GM21367 (cell line): ENCODE data around the gene IGFBP7.

Source experiments
- ATAC-seq: cut with Tn5 transposase; IDR thresholded peaks from one replicate; pipeline ENCODE4 v1.9.1; 2021; ENCODE audit not compliant: unreplicated experiment

Gene IGFBP7

GRCh38 chr4:57109847-57110639 is at the start of gene IGFBP7:
IGFBP7 (minus strand) TSS chr4:57110385; CDS start chr4:57110351, 34 bp downstream.
- no peak for ATAC-seq

- ATAC-seq, result no peak
These were observed 49.7 kb upstream of the IGFBP7 start for GRCh38 chr4:57159866-57160265.

- no peak for ATAC-seq
These were observed 48.6 kb upstream of the IGFBP7 start for GRCh38 chr4:57158762-57159161.

- no peak for ATAC-seq
These were observed 48.0 kb upstream of the IGFBP7 start for GRCh38 chr4:57158221-57158620.

GRCh38 chr4:57157596-57158137 is 47.5 kb upstream of the IGFBP7 start:
- ATAC-seq, result no peak

- ATAC-seq, result no peak
These were observed 46.2 kb upstream of the IGFBP7 start for GRCh38 chr4:57156242-57156990.

GRCh38 chr4:57154926-57155325 is 44.7 kb upstream of the IGFBP7 start:
- no peak for ATAC-seq

- no peak for ATAC-seq
These were observed 44.0 kb upstream of the IGFBP7 start for GRCh38 chr4:57154191-57154590.

- no peak for ATAC-seq
These were observed 43.0 kb upstream of the IGFBP7 start for GRCh38 chr4:57153207-57153606.

GRCh38 chr4:57151481-57151880 is 41.3 kb upstream of the IGFBP7 start:
- no peak for ATAC-seq

GRCh38 chr4:57149833-57150232 is 39.6 kb upstream of the IGFBP7 start:
- no peak for ATAC-seq

GRCh38 chr4:57148831-57149505 is 38.8 kb upstream of the IGFBP7 start:
- ATAC-seq, result no peak

- ATAC-seq, result no peak
These were observed 38.0 kb upstream of the IGFBP7 start for GRCh38 chr4:57148177-57148576.

GRCh38 chr4:57147335-57148060 is 37.3 kb upstream of the IGFBP7 start:
- no peak for ATAC-seq

- no peak for ATAC-seq
These were observed 36.3 kb upstream of the IGFBP7 start for GRCh38 chr4:57146444-57146843.

- ATAC-seq, result no peak
These were observed 34.3 kb upstream of the IGFBP7 start for GRCh38 chr4:57144466-57144865.

GRCh38 chr4:57139783-57140182 is 29.6 kb upstream of the IGFBP7 start:
- ATAC-seq, result no peak

- no peak for ATAC-seq
These were observed 27.1 kb upstream of the IGFBP7 start for GRCh38 chr4:57137261-57137660.

- no peak for ATAC-seq
These were observed 26.1 kb upstream of the IGFBP7 start for GRCh38 chr4:57136281-57136680.

GRCh38 chr4:57132743-57133137 is 22.6 kb upstream of the IGFBP7 start:
- no peak for ATAC-seq
